RCC 7860 (cell line): Measurements from ENCODE around the gene SNRPA1.

Source experiments
- DNase-seq: peaks from one replicate; pipeline ENCODE4 v3.0.0-alpha.2; 2015; ENCODE audit warnings: low spot score
- FAIRE-seq: peaks from 2 replicates; lab custom pipeline; 2012; peaks lifted over from hg19 to GRCh38; lab: Jason Lieb, UNC

Gene SNRPA1

GRCh38 chr15:101244036-101244781 lies 50.8 kb downstream of the SNRPA1 start:
- DNase-seq = no peak
- FAIRE-seq = no peak

- no peak for DNase-seq
- no peak for FAIRE-seq
These were observed 51.6 kb downstream of the SNRPA1 start for GRCh38 chr15:101243420-101243819.

- DNase-seq (no peak), FAIRE-seq (no peak)
These were observed 52.1 kb downstream of the SNRPA1 start for GRCh38 chr15:101242999-101243336.

GRCh38 chr15:101242160-101242998 lies 52.7 kb downstream of the SNRPA1 start:
- FAIRE-seq (no peak), DNase-seq (peak; percentile 21)

GRCh38 chr15:101240358-101240757 lies 54.7 kb downstream of the SNRPA1 start:
- DNase-seq (no peak), FAIRE-seq (no peak)

GRCh38 chr15:101239724-101240136 lies 55.3 kb downstream of the SNRPA1 start:
- no peak for DNase-seq
- FAIRE-seq = no peak

- no peak for DNase-seq
- no peak for FAIRE-seq
These were observed 57.8 kb downstream of the SNRPA1 start for GRCh38 chr15:101237251-101237650.

- FAIRE-seq = no peak
- DNase-seq = no peak
These were observed 61.3 kb downstream of the SNRPA1 start for GRCh38 chr15:101233651-101234280.

- DNase-seq (no peak), FAIRE-seq (no peak)
These were observed 62.4 kb downstream of the SNRPA1 start for GRCh38 chr15:101232677-101233076.
